Activated naive CD4-positive, alpha-beta T cell treated with anti-CD3 and anti-CD28 coated beads for 36 hours (primary cell): ENCODE measurements around the gene SZT2. TPM values are rescaled to one million over a fixed set of nuclear protein-coding genes. Genes with fewer than 3 reads are reported as not detected.
"Not testable (repeated sequence)": the region's sequence is repeated elsewhere in the genome, so short reads cannot be mapped to it uniquely, and the experiment has no call there.

Source experiments
- CTCF ChIA-PET: fragments of 350-600 bp; sonication (Branson Sonifier 250); formaldehyde crosslinking; loops from one replicate; lab custom pipeline; 2021; ENCODE audit warnings: antibody characterized with exemption; lab: Charles Lee
- DNase-seq: peaks from one replicate; pipeline ENCODE4 v3.0.0-alpha.2; 2020
- H3K27ac Mint-ChIP-seq: one replicate; pipeline ENCODE4 v1.8.0; 2021; ENCODE audit warnings: mild to moderate bottlenecking, mixed read lengths
- H3K27me3 Mint-ChIP-seq: one replicate; pipeline ENCODE4 v1.8.0; 2021; ENCODE audit warnings: low read depth, mixed read lengths
- H3K36me3 Mint-ChIP-seq: one replicate; pipeline ENCODE4 v1.8.0; 2021; ENCODE audit warnings: low read depth, mixed read lengths
- H3K4me1 Mint-ChIP-seq: one replicate; pipeline ENCODE4 v1.8.0; 2021; ENCODE audit warnings: low read depth, mixed read lengths
- H3K4me3 Mint-ChIP-seq: one replicate; pipeline ENCODE4 v1.8.0; 2021; ENCODE audit warnings: mild to moderate bottlenecking, moderate library complexity, mixed read lengths
- H3K9me3 Mint-ChIP-seq: one replicate; pipeline ENCODE4 v1.8.0; 2021; ENCODE audit warnings: mixed read lengths
- intact Hi-C: fragments of 100-400 bp; cut with micrococcal nuclease; formaldehyde crosslinking; loops from one replicate; pipeline ENCODE4 v1.15.1; 2023
- total RNA-seq, 2 experiments: library from RNA; stranded (reverse); gene quantifications; one replicate each; pipeline ENCODE4 v1.2.3, GENCODE V29; 2021

The SZT2 gene
- total RNA-seq, 2 experiments from 2014 or later: 26.6 to 28.2 TPM

DNA sequence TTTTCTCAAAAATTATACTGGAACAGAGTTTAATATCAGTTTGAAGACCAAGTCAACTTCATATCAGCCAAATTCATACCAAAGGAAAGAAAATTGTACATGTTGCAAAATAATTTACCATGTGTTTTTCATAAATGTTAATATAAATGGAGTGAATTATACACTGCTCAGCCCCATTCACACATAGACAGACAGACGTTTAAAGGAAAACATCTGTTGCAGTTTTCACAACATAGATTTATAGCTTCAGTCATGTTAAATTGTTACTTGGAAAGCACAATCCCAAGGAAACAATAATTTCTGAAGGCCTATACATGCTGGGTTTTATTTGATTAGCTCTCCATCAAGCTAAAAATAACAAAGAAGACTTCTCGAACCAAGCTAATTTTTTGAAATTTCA is 91.8 kb downstream of the SZT2 start:
- no peak for DNase-seq
- Mint-ChIP-seq H3K4me1 (peaks cover 3% of the 10 kb centered on the region), H3K27ac (no peak overlapping the region), H3K27me3 (peaks cover 7% of the 10 kb centered on the region), H3K4me3 (no peak overlapping the region), H3K9me3 (peaks cover 2% of the 10 kb centered on the region), H3K36me3 (no peaks in the 10 kb centered on the region)
- CTCF ChIA-PET: no interaction called here
- intact Hi-C loops: no loop called here

GRCh38 chr1:43482215-43482614 is 92.5 kb downstream of the SZT2 start:
- CTCF ChIA-PET: no interaction called here
- Mint-ChIP-seq H3K36me3 (no peaks in the 10 kb centered on the region), H3K27me3 (peaks cover 6% of the 10 kb centered on the region), H3K4me1 (peaks cover 3% of the 10 kb centered on the region), H3K9me3 (peaks cover 4% of the 10 kb centered on the region), H3K4me3 (no peak overlapping the region), H3K27ac (no peak overlapping the region)
- intact Hi-C loops: no loop called here
- no peak for DNase-seq

- Mint-ChIP-seq H3K36me3 (peaks cover 3% of the 10 kb centered on the region), H3K27ac (no peak overlapping the region), H3K9me3 (peaks cover 17% of the 10 kb centered on the region), H3K4me3 (no peak overlapping the region), H3K4me1 (peaks cover 3% of the 10 kb centered on the region), H3K27me3 (peaks cover 6% of the 10 kb centered on the region)
- DNase-seq: no peak
- CTCF ChIA-PET: no interaction called here
- intact Hi-C loops: no loop called here
Measured at GRCh38 chr1:43484367-43484766, 94.7 kb downstream of the SZT2 start.

GRCh38 chr1:43488165-43488564 is 98.5 kb downstream of the SZT2 start:
- Mint-ChIP-seq H3K4me1 (no peaks in the 10 kb centered on the region), H3K9me3 (peaks cover 33% of the 10 kb centered on the region)
- no peak for DNase-seq

DNA sequence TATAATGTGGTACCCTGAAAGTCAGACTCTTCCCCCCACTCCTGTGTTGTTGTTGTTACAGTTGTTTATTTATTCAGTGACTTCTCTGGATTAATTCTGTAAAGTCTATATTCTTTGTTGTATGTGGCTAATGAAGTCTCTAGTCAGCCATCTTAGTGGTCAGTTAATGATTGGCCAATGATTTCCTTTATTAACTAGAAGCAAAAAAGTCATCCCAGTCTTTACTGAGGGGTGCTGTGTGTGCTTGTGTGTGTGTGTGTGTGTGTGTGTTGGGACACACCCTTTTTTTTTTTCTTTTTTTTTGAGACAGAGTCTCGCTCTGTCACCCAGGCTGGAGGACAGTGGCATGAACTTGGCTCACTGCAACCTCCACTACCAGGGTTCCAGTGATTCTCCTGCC is 101.4 kb downstream of the SZT2 start:
- no peak for DNase-seq
- intact Hi-C loops: no loop called here
- H3K27me3 Mint-ChIP-seq: peaks cover 2% of the 10 kb centered on the region
- H3K4me3 Mint-ChIP-seq: no peak overlapping the region
- H3K36me3 Mint-ChIP-seq: peaks cover 3% of the 10 kb centered on the region
- no peaks in the 10 kb centered on the region for H3K4me1 Mint-ChIP-seq
- peaks cover 30% of the 10 kb centered on the region for H3K9me3 Mint-ChIP-seq
- CTCF ChIA-PET: no interaction called here
- H3K27ac Mint-ChIP-seq: no peak overlapping the region

More at GRCh38 chr1:43488165-43488564, 98.5 kb downstream of the SZT2 start:
- H3K4me3 Mint-ChIP-seq: no peak overlapping the region
- peaks cover 3% of the 10 kb centered on the region for H3K36me3 Mint-ChIP-seq
- no peak overlapping the region for H3K27ac Mint-ChIP-seq
- peaks cover 2% of the 10 kb centered on the region for H3K27me3 Mint-ChIP-seq
- intact Hi-C loops: no loop called here
- CTCF ChIA-PET: no interaction called here

- Mint-ChIP-seq H3K27ac (no peak overlapping the region), H3K36me3 (peaks cover 3% of the 10 kb centered on the region), H3K4me1 (no peaks in the 10 kb centered on the region), H3K9me3 (peaks cover 26% of the 10 kb centered on the region), H3K4me3 (no peak overlapping the region), H3K27me3 (peaks cover 2% of the 10 kb centered on the region)
- intact Hi-C loops: no loop called here
- CTCF ChIA-PET: interaction anchor here (1.1 kb wide), 1 partner anchor 39 kb away, joined by 3 read pairs; the partner anchor contains the start of gene HYI
- DNase-seq: no peak
Measured at GRCh38 chr1:43492826-43493225, 103.1 kb downstream of the SZT2 start.

DNA sequence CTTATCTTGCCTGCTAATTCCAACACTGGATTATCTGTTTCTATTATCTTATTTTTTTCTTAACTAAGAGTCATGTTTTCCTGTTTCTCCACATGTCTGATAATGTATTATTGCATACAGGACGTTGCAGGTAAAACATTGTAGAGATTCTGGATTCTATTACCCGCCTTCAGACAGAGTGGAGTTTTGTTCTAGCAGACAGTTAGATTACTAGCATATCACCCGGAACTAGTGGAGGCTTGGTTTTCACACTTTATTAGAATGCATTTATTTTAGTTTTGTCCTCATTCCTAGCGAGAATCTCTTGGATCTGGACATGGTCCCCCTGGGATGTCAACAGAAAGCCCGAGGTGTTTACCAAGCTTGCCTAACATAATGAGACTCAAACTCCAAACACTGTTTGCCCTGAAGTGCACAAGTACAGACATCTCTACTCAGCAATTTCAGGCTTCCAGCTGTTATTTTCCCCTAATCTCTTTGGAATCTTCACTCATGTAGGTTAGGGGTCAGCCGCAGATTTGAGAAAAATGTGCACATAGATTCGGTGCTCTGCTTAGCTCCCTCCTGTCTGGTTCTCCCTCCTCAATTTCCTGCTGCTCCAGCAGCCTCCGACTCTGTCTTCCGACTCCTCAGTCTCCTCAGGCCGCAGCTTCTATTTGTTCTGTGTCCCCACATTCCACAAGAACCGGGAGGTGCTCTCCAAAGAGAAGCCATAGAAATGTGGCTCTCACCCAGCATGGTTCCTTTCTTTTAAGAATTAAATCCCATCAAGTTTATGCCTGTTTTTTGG is 104.2 kb downstream of the SZT2 start:
- H3K27ac Mint-ChIP-seq: no peak overlapping the region
- DNase-seq: no peak
- H3K4me3 Mint-ChIP-seq: no peak overlapping the region
- H3K27me3 Mint-ChIP-seq: peaks cover 2% of the 10 kb centered on the region
- peaks cover 2% of the 10 kb centered on the region for H3K36me3 Mint-ChIP-seq
- intact Hi-C loops: no loop called here
- H3K4me1 Mint-ChIP-seq: no peaks in the 10 kb centered on the region
- peaks cover 20% of the 10 kb centered on the region for H3K9me3 Mint-ChIP-seq
- CTCF ChIA-PET: no interaction called here

DNA sequence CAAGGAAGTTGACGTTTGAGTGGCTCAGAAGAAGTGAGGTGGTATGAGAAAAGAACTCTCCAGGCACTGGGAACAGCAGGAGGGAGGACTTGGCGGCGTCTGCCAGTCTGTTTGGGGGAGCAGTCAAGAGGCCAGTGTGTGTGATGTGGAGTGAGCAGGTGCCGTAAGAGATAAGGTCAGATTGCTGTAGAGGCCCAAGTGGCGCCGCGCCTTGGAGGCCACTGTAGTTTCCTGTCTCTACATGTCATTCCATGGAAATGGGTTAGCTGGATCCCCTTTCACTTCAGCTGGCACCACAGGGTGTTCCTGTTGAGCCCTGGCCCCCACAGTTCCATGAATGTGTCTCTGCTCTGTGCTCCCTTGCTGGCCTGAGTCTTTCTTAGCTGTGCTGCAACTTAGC is 105.5 kb downstream of the SZT2 start:
- intact Hi-C loops: no loop called here
- H3K36me3 Mint-ChIP-seq: no peaks in the 10 kb centered on the region
- H3K4me1 Mint-ChIP-seq: no peaks in the 10 kb centered on the region
- H3K27ac Mint-ChIP-seq: no peak overlapping the region
- peaks cover 10% of the 10 kb centered on the region for H3K9me3 Mint-ChIP-seq
- H3K27me3 Mint-ChIP-seq: peaks cover 2% of the 10 kb centered on the region
- no peak for DNase-seq
- H3K4me3 Mint-ChIP-seq: no peak overlapping the region
- CTCF ChIA-PET: no interaction called here

DNA sequence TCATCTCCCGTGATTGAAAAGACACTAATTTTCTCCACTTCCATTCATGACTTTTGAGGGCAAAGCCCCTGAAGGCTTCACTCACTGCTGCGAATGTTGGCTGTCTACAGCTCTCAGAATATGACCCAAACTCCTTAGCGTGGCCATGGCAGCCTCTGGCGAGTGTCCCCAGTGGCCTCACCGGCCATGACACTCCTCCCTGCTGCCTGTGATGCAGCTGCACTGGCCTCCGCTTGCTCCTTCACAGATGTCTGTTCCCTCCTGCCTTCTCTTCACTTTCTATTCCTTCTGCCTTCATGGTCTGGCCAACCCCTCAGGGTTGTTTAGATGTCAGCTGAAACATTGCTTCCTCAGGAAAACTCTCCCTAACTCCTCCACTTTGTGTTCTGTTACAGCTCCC is 110.2 kb downstream of the SZT2 start:
- intact Hi-C loops: no loop called here
- CTCF ChIA-PET: no interaction called here
- H3K36me3 Mint-ChIP-seq: no peaks in the 10 kb centered on the region
- no peak overlapping the region for H3K4me3 Mint-ChIP-seq
- H3K9me3 Mint-ChIP-seq: no peaks in the 10 kb centered on the region
- peaks cover 4% of the 10 kb centered on the region for H3K27me3 Mint-ChIP-seq
- H3K4me1 Mint-ChIP-seq: no peaks in the 10 kb centered on the region
- no peak overlapping the region for H3K27ac Mint-ChIP-seq
- no peak for DNase-seq

- H3K27me3 Mint-ChIP-seq, H3K36me3 Mint-ChIP-seq, H3K27ac Mint-ChIP-seq, intact Hi-C loops, H3K4me1 Mint-ChIP-seq, CTCF ChIA-PET, H3K4me3 Mint-ChIP-seq, H3K9me3 Mint-ChIP-seq, DNase-seq: not testable (repeated sequence)
Measured at GRCh38 chr1:43501806-43502205, 112.1 kb downstream of the SZT2 start.

DNA sequence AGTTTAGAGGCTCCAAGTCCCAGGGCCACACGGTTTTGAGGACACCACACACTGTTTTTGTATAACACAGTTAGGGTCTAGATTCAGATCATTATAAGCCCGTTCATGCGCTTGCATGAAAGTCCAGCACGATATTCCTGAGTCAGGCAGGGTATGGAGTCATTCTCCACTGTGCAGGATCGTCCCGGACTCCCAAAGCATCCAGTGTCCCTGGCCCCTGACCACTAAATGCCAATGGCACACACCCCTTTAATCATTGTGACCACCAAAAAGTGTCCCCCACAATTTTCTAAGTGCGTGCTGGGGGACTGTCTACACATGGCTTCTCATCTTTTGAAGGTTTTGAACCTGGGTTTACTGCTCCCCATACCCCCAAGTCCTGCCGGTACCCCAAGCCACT is 113.8 kb downstream of the SZT2 start:
- H3K27ac Mint-ChIP-seq: no peak overlapping the region
- H3K4me3 Mint-ChIP-seq: no peak overlapping the region
- no peaks in the 10 kb centered on the region for H3K36me3 Mint-ChIP-seq
- CTCF ChIA-PET: no interaction called here
- H3K27me3 Mint-ChIP-seq: peaks cover 8% of the 10 kb centered on the region
- no peak for DNase-seq
- no peaks in the 10 kb centered on the region for H3K4me1 Mint-ChIP-seq
- intact Hi-C loops: no loop called here
- no peaks in the 10 kb centered on the region for H3K9me3 Mint-ChIP-seq
